AG08396 (cell line): ENCODE measurements around the gene PEX16.
A peak's percentile ranks its signal among the peaks of the same experiment; 100 is the strongest.

Experiments used
- DNase-seq: peaks from one replicate; pipeline ENCODE4 v3.0.0; 2012; ENCODE audit warnings: low spot score, mixed read lengths

Gene PEX16

GRCh38 chr11:45917623-45918330 is at the start of gene PEX16:
TSS of gene PEX16 (minus strand) at chr11:45917877. CDS start at chr11:45917811, 66 bp downstream.
- DNase-seq: peak; percentile 99

- DNase-seq: peak; percentile 74
These were observed 47.3 kb upstream of the PEX16 start for GRCh38 chr11:45964911-45965389.

- DNase-seq: no peak
These were observed 44.1 kb upstream of the PEX16 start for GRCh38 chr11:45961751-45962240.

- DNase-seq: no peak
These were observed 42.9 kb upstream of the PEX16 start for GRCh38 chr11:45960387-45961095.

GRCh38 chr11:45959851-45960250 is 42.2 kb upstream of the PEX16 start:
- no peak for DNase-seq

GRCh38 chr11:45949992-45950407 is 32.3 kb upstream of the PEX16 start:
- no peak for DNase-seq

GRCh38 chr11:45948356-45948755 is 30.7 kb upstream of the PEX16 start:
- no peak for DNase-seq

- no peak for DNase-seq
These were observed 30.2 kb upstream of the PEX16 start for GRCh38 chr11:45947885-45948284.

- DNase-seq: no peak
These were observed 27.8 kb upstream of the PEX16 start for GRCh38 chr11:45945397-45945999.

- DNase-seq: no peak
These were observed 24.7 kb upstream of the PEX16 start for GRCh38 chr11:45942381-45942780.

- DNase-seq: no peak
These were observed 23.6 kb upstream of the PEX16 start for GRCh38 chr11:45941285-45941684.

GRCh38 chr11:45939836-45940235 is 22.2 kb upstream of the PEX16 start:
- no peak for DNase-seq

- DNase-seq: no peak
These were observed 20.2 kb upstream of the PEX16 start for GRCh38 chr11:45937916-45938315.

GRCh38 chr11:45936511-45937054 is 18.9 kb upstream of the PEX16 start:
- DNase-seq: no peak

- DNase-seq: no peak
These were observed 17.8 kb upstream of the PEX16 start for GRCh38 chr11:45935349-45936064.

- DNase-seq: no peak
These were observed 17.1 kb upstream of the PEX16 start for GRCh38 chr11:45934580-45935318.

- no peak for DNase-seq
These were observed 16.3 kb upstream of the PEX16 start for GRCh38 chr11:45933846-45934579.

GRCh38 chr11:45933131-45933831 is 15.6 kb upstream of the PEX16 start:
- no peak for DNase-seq

- no peak for DNase-seq
These were observed 14.5 kb upstream of the PEX16 start for GRCh38 chr11:45932217-45932616.

GRCh38 chr11:45931739-45932138 is 14.1 kb upstream of the PEX16 start:
- DNase-seq: no peak
